ENCODE measurements around the gene HCRTR2. TPM values are rescaled to one million over a fixed set of nuclear protein-coding genes. Genes with fewer than 3 reads are reported as not detected.
"Not testable (repeated sequence)": the region's sequence is repeated elsewhere in the genome, so short reads cannot be mapped to it uniquely, and the experiment has no call there.

The HCRTR2 gene
- total RNA-seq, 1 donor from 2014 or later, result not detected

DNA sequence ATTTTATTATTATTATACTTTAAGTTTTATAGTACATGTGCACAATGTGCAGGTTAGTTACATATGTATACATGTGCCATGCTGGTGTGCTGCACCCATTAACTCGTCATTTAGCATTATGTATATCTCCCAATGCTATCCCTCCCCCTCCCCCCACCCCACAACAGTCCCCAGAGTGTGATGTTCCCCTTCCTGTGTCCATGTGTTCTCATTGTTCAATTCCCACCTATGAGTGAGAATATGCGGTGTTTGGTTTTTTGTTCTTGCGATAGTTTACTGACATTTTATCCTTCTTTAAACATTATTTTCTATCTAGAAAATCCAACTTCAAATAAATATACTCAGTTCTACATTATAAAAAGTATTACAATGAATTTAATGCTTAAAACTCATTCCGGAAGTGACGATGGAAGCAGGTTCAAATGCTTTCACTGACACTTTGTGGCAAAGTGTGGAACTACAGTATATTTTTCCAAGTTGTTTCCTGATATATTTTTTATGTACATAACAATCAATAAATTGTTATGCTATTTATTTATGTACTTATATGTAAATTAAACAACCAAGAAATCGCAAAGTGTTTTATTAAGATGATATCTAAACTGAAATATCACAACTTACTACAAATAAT is 66.8 kb downstream of the HCRTR2 start:
- H3K4me3 Mint-ChIP-seq (ENCODE audit: unreplicated experiment); DNase-seq; H3K9me3 Mint-ChIP-seq (ENCODE audit: unreplicated experiment); H3K36me3 Mint-ChIP-seq (ENCODE audit: unreplicated experiment); H3K27me3 Mint-ChIP-seq (ENCODE audit: unreplicated experiment); H3K27ac Mint-ChIP-seq (ENCODE audit: unreplicated experiment); H3K4me1 Mint-ChIP-seq (ENCODE audit: low read depth, unreplicated experiment): not testable (repeated sequence)
- TF ChIP-seq, protein P1, sequence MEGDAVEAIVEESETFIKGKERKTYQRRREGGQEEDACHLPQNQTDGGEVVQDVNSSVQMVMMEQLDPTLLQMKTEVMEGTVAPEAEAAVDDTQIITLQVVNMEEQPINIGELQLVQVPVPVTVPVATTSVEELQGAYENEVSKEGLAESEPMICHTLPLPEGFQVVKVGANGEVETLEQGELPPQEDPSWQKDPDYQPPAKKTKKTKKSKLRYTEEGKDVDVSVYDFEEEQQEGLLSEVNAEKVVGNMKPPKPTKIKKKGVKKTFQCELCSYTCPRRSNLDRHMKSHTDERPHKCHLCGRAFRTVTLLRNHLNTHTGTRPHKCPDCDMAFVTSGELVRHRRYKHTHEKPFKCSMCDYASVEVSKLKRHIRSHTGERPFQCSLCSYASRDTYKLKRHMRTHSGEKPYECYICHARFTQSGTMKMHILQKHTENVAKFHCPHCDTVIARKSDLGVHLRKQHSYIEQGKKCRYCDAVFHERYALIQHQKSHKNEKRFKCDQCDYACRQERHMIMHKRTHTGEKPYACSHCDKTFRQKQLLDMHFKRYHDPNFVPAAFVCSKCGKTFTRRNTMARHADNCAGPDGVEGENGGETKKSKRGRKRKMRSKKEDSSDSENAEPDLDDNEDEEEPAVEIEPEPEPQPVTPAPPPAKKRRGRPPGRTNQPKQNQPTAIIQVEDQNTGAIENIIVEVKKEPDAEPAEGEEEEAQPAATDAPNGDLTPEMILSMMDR (IDR thresholded peaks at IDR 0.05; ENCODE audit: partially characterized antibody, unreplicated experiment), result peak; percentile 58

DNA sequence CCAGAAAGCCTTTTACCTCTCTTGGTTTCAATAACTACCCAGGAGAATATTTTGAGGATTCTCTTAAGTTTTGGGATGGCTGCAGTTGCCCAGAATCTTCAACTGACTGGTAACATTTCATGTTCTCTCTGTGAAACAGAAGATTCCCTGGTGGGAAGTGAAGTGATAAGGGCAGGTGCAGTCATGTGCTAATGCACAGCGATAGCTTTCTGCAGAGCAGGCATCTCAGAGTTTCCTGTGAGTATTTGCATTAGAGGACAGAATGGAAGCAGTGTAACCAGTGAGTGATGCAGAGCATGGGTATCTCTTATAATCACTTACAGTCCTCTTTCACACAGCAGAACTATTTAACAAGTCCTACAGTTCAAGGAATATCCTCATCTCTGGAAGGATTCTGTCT is 76.1 kb downstream of the HCRTR2 start:
- H3K27me3 Mint-ChIP-seq (ENCODE audit: unreplicated experiment), result no peaks in the 10 kb centered on the region
- TF ChIP-seq, protein P1 (IDR thresholded peaks at IDR 0.05; ENCODE audit: partially characterized antibody, unreplicated experiment), result no peak
- H3K9me3 Mint-ChIP-seq (ENCODE audit: unreplicated experiment), result no peaks in the 10 kb centered on the region
- H3K4me1 Mint-ChIP-seq (ENCODE audit: low read depth, unreplicated experiment), result peaks cover 5% of the 10 kb centered on the region
- DNase-seq, result no peak
- H3K27ac Mint-ChIP-seq (ENCODE audit: unreplicated experiment), result no peak overlapping the region
- H3K36me3 Mint-ChIP-seq (ENCODE audit: unreplicated experiment), result no peaks in the 10 kb centered on the region
- H3K4me3 Mint-ChIP-seq (ENCODE audit: unreplicated experiment), result no peak overlapping the region

DNA sequence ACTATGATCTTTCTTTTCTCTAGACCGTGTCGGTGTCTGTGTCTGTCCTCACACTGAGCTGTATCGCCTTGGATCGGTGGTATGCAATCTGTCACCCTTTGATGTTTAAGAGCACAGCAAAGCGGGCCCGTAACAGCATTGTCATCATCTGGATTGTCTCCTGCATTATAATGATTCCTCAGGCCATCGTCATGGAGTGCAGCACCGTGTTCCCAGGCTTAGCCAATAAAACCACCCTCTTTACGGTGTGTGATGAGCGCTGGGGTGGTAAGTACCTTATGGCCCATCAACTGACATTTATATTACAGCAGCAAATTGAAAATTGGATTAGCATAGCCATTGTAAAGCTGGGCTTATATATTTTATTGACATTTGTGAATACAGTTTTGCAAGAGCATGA is 80.8 kb downstream of the HCRTR2 start:
- TF ChIP-seq, protein P1 (IDR thresholded peaks at IDR 0.05; ENCODE audit: partially characterized antibody, unreplicated experiment), result no peak
- Mint-ChIP-seq H3K27ac (ENCODE audit: unreplicated experiment) (no peak overlapping the region), H3K9me3 (ENCODE audit: unreplicated experiment) (no peaks in the 10 kb centered on the region), H3K4me1 (ENCODE audit: low read depth, unreplicated experiment) (peaks cover 3% of the 10 kb centered on the region), H3K36me3 (ENCODE audit: unreplicated experiment) (no peaks in the 10 kb centered on the region), H3K27me3 (ENCODE audit: unreplicated experiment) (no peaks in the 10 kb centered on the region), H3K4me3 (ENCODE audit: unreplicated experiment) (no peak overlapping the region)
- DNase-seq, result no peak

- H3K4me3 Mint-ChIP-seq (ENCODE audit: unreplicated experiment), result no peak overlapping the region
- no peaks in the 10 kb centered on the region for H3K4me1 Mint-ChIP-seq (ENCODE audit: low read depth, unreplicated experiment)
- TF ChIP-seq, protein P1 (IDR thresholded peaks at IDR 0.05; ENCODE audit: partially characterized antibody, unreplicated experiment), result no peak
- H3K27me3 Mint-ChIP-seq (ENCODE audit: unreplicated experiment), result no peaks in the 10 kb centered on the region
- H3K36me3 Mint-ChIP-seq (ENCODE audit: unreplicated experiment), result no peaks in the 10 kb centered on the region
- no peak for DNase-seq
- peaks cover 2% of the 10 kb centered on the region for H3K9me3 Mint-ChIP-seq (ENCODE audit: unreplicated experiment)
- no peak overlapping the region for H3K27ac Mint-ChIP-seq (ENCODE audit: unreplicated experiment)
These were observed 85.9 kb downstream of the HCRTR2 start for GRCh38 chr6:55260181-55260580.

DNA sequence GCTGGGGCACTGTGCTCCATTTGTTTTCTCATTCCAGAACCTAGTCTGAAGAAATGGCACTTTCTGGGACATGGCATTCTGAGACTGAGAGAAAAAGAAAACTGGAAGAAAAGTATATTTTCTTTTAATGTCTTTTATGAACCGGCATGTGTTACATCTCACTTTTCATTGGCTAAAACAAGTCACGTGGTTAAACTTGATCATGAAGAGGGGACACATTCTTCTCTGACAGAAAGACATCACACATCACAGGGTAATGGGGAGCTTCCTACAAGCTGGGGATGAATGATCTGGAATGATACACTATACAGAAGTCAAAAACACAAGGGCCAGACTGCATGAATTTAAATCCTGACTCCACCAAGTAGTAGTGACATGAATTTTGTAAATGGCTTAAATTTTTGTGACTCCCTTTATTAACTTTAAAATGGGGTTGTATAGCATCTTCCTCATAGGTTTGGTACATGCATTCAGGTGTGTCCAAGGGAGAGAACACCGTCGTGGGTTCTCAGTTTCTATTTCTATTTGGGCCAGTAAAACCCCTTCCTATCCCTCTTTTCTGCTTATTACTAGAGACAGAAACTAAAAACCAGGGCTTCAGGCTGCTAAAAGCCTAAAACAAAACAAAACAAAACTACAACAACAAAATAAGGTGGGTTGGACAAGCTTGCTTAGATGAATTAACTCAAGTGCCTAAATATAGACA is 91.2 kb downstream of the HCRTR2 start:
- DNase-seq, result no peak
- H3K9me3 Mint-ChIP-seq (ENCODE audit: unreplicated experiment), result peaks cover 2% of the 10 kb centered on the region
- H3K27ac Mint-ChIP-seq (ENCODE audit: unreplicated experiment), result no peak overlapping the region
- TF ChIP-seq, protein P1 (IDR thresholded peaks at IDR 0.05; ENCODE audit: partially characterized antibody, unreplicated experiment), result no peak
- no peaks in the 10 kb centered on the region for H3K27me3 Mint-ChIP-seq (ENCODE audit: unreplicated experiment)
- H3K4me1 Mint-ChIP-seq (ENCODE audit: low read depth, unreplicated experiment), result no peaks in the 10 kb centered on the region
- no peaks in the 10 kb centered on the region for H3K36me3 Mint-ChIP-seq (ENCODE audit: unreplicated experiment)
- H3K4me3 Mint-ChIP-seq (ENCODE audit: unreplicated experiment), result no peak overlapping the region

Measured in glutamatergic neuron (in vitro differentiated cells).